Uterus (tissue), 2 donors: ENCODE results near the gene ZNF19.

Experiments
- POLR2A ChIP-seq, 2 donors: fragments of 450-650 bp; IDR thresholded peaks; one replicate each; pipeline ENCODE4 v1.6.1; 2016; ENCODE audit warnings: antibody characterized with exemption in 2 of 2, mild to moderate bottlenecking in 1 of 2, moderate library complexity in 1 of 2
- TF ChIP-seq, protein P1 (sequence below), 4 experiments: fragments of 200-600 bp in 2 of 4; fragments of 450-650 bp in 2 of 4; sonication (generic) in 2 of 4; IDR thresholded peaks; one replicate each; pipeline ENCODE4 v1.5.1; 2016 to 2019; ENCODE audit warnings: antibody characterized with exemption in 4 of 4, mild to moderate bottlenecking in 2 of 4, moderate library complexity in 1 of 4

DNA sequence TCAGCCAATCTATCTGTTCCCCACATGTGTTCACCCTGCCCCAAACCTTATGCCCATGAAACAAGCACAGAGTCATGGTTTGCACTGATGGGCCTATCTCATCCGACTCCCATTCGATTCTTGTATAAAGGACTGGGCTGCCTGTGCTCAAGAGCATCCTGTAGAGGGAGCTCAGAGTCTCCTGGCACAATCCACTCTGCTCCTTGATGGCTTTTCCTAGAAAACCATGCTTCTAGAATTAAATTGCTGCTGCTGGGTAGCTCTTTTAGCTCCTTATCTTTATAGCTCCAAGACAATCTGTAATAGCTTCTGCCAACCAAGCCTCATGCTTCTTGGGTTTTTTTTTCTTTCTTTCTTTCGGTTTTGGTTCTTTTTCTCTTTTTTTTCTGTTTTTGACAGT lies 9.7 kb downstream of the ZNF19 start:
- TF ChIP-seq, protein P1, sequence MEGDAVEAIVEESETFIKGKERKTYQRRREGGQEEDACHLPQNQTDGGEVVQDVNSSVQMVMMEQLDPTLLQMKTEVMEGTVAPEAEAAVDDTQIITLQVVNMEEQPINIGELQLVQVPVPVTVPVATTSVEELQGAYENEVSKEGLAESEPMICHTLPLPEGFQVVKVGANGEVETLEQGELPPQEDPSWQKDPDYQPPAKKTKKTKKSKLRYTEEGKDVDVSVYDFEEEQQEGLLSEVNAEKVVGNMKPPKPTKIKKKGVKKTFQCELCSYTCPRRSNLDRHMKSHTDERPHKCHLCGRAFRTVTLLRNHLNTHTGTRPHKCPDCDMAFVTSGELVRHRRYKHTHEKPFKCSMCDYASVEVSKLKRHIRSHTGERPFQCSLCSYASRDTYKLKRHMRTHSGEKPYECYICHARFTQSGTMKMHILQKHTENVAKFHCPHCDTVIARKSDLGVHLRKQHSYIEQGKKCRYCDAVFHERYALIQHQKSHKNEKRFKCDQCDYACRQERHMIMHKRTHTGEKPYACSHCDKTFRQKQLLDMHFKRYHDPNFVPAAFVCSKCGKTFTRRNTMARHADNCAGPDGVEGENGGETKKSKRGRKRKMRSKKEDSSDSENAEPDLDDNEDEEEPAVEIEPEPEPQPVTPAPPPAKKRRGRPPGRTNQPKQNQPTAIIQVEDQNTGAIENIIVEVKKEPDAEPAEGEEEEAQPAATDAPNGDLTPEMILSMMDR (IDR thresholded peaks at IDR 0.05), result no peak
- TF ChIP-seq POLR2A (IDR thresholded peaks at IDR 0.05), result no peak
